Central memory CD4-positive, alpha-beta T cell (primary cell): ENCODE results near the gene C1orf198.

ENCODE experiments used
- DNase-seq: peaks from one replicate; pipeline ENCODE4 v3.0.0; 2022

C1orf198 gene

GRCh38 chr1:230828421-230828820 lies 39.9 kb downstream of the C1orf198 start:
- DNase-seq = no peak

GRCh38 chr1:230827801-230828200 lies 40.5 kb downstream of the C1orf198 start:
- DNase-seq = no peak

DNA sequence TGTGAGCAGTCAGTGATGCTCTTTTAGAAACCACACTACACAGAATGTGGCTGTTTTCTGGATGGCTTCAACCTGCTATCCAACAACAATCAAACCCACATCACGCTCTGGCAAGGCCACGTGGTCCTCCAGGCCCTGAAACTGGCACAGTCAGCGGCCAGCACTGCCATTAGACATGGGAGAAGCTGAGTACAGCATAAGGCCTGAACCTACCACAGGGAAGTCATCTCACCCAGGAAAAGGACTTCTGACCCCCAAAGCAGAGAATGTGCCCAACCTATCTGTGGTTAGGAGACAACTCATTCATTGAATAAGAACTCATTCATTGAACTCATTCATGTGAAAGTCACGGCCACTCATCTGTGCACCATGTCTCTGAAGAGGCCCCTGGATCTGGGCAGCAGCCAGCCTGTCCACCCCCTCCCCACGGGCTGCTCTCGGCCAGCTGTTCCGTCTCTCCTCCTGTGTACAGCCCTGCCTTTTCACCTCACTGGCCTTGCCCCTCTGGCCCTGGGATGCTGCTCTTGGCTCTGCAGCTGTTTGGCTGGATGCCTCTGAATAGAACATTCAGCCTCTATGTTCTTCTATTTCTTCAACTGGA lies 41.1 kb downstream of the C1orf198 start:
- no peak for DNase-seq

- no peak for DNase-seq
These were observed 42.0 kb downstream of the C1orf198 start for GRCh38 chr1:230826166-230826875.

GRCh38 chr1:230825761-230826160 lies 42.6 kb downstream of the C1orf198 start:
- no peak for DNase-seq

GRCh38 chr1:230824919-230825721 lies 43.2 kb downstream of the C1orf198 start:
- DNase-seq = no peak

GRCh38 chr1:230824551-230824918 lies 43.8 kb downstream of the C1orf198 start:
- no peak for DNase-seq

GRCh38 chr1:230823931-230824381 lies 44.4 kb downstream of the C1orf198 start:
- no peak for DNase-seq

DNA sequence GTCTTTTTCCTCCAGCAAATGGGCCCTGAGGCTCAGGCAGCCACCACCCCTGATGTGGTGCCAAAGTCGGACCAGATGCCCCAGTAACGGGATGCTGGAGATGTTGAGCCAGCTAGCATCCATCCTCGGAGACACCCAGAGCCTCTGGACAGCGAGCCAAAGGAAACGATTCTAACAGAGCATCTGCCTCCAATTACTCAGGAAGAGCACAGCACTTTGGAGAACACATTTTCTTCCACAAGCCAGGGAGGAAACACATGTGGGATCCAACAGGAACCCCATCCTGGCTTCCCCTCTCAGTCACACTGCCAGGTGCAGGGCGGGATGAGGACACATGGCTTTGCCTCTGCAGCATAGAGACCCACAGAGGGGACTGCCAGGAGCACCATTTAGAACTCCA lies 44.9 kb downstream of the C1orf198 start:
- DNase-seq = no peak

DNA sequence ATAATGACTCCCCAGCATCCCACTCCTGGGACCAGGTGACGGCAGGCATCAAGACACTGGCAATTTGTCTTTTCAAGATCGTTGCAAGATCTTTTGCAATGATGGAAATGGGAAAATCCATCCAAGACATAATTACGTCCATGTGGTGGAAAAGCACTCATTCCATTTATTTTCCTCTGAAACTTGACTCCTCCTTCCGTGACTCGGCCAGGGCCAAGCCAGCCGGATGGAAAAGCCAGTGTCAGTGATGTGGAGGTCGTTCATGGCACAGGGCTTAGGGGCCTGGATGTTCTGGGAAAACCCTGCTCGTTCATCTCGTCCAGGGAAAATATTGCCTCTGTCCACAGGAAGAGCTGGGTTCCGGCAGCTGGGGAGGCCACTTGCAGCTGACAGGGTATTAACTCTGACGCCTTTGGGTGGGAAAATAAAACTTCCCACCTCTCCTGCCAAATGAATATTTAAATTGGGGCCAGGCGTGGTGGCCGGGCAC lies 46.2 kb downstream of the C1orf198 start:
- no peak for DNase-seq

DNA sequence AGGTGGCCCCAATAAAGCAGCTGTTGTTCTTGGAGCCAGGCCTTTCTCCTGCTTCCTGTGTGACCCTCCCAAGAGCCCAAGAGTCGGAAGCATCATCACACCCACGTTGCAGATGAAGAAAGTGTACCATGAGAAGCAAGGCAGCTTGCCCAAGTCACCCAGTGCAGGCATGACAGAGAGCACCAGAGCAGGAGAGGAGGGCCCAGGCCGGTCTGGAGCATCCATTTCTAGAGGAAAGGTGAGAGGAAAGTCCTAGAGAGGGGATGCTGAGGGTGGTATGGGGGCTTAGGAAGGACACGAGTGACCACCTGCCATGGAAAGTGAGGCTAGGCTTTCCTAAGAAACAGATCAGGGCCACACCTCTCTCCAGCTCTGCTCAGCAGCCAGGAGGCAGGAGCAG lies 47.0 kb downstream of the C1orf198 start:
- DNase-seq = no peak

DNA sequence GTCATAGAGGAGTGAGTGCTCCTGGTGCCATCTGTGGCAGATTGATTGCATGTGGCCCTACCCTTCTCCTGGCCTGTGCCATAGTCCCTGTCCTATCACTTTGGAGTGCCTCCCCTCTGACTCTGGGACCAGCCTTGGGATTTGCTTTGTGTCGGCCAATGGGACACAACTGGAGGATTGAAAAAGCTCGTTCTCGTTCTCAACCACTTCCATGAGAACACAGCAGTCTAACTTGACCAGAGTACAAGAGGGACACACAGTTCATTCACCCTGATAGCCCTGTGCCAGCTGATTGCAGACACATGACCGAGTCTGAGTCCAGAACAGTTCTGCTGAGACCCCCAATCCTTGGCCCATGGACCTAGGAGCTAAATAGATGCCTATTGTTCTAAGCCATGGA lies 47.8 kb downstream of the C1orf198 start:
- no peak for DNase-seq

- DNase-seq = no peak
These were observed 48.3 kb downstream of the C1orf198 start for GRCh38 chr1:230819976-230820375.

GRCh38 chr1:230818901-230819300 lies 49.4 kb downstream of the C1orf198 start:
- DNase-seq = no peak

- no peak for DNase-seq
These were observed 50.0 kb downstream of the C1orf198 start for GRCh38 chr1:230818367-230818766.

GRCh38 chr1:230816018-230816417 lies 52.3 kb downstream of the C1orf198 start:
- DNase-seq = no peak

DNA sequence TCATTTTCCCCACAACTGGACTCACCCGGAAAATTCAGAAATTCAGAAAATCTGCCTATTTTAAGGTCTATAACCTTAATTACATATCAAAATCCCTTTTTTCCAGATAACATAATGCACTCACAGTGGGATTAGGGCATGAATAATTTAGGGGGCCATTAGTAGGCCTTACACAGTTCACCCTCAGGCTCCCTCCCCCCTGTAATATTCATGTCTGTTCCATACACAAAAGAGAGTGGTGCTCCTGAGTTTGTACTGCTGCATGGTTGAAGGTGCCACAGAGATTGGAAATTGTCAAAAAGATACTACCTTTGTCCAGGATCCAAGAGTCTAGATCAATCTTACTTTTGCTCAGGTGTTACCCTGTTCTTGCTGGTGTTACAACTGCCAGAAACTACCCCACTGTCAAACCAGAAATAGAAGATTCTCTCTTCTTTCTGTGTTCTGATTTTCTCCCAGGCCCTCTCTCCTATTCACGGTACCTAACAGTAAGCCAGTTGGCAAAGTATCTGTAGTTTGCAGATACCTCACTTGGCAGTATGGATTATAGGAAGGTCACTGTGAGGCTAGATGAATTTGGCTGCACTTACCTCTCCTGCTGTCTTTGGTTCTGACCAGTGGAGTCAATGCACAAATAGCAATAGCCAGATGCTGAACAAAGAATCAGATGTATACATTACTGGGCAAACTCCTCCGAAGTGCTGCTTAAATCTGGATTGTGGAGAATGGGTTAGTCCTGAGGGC lies 53.2 kb downstream of the C1orf198 start:
- DNase-seq = no peak

- no peak for DNase-seq
These were observed 55.8 kb downstream of the C1orf198 start for GRCh38 chr1:230812568-230812967.

- DNase-seq = no peak
These were observed 58.9 kb downstream of the C1orf198 start for GRCh38 chr1:230809256-230809990.

DNA sequence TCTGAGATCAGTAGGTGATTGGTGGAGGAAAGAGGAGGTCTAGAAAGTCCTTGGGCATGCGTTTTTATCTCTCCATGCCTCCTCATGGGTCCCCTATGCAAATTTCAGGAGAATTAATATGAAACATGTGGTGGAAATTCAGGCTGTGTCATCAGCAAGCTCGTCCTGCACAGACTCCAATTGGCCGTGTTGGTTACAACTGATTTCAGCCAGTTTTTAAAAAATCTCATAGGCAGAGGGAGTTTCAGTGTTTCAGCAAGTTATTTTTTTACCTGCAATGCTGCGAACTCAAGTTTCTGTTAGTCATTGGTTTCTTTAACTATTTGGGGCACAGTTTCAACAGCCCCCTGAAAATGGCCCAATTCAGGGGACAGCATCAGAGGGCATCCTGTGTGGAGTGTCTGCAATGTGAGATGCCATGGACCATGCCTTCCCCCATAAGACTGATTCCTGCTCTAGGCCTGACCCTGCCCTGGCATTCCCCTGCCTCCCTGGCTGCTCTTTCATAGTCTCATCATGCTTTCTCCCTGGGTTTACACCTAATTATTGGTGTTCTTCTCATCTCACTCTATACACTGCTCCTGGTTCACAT lies 59.9 kb downstream of the C1orf198 start:
- no peak for DNase-seq

- DNase-seq = no peak
These were observed 60.6 kb downstream of the C1orf198 start for GRCh38 chr1:230807561-230808280.
